HG03066 (cell line): ENCODE results near the gene SLC25A38.
A peak's percentile ranks its signal among the peaks of the same experiment; 100 is the strongest.
"Not testable (repeated sequence)": the region's sequence is repeated elsewhere in the genome, so short reads cannot be mapped to it uniquely, and the experiment has no call there.

Source experiments
- ATAC-seq: cut with Tn5 transposase; IDR thresholded peaks from one replicate; pipeline ENCODE4 v1.9.1; 2021; ENCODE audit warnings: low read depth; ENCODE audit not compliant: unreplicated experiment

The SLC25A38 gene

GRCh38 chr3:39406368-39407258 is 23.4 kb downstream of the SLC25A38 start, which contains the start of gene RPSA:
Gene RPSA, plus strand, starts transcription at chr3:39406720. Its CDS starts 934 bp downstream, at chr3:39407654.
- peak; percentile 89 for ATAC-seq

DNA sequence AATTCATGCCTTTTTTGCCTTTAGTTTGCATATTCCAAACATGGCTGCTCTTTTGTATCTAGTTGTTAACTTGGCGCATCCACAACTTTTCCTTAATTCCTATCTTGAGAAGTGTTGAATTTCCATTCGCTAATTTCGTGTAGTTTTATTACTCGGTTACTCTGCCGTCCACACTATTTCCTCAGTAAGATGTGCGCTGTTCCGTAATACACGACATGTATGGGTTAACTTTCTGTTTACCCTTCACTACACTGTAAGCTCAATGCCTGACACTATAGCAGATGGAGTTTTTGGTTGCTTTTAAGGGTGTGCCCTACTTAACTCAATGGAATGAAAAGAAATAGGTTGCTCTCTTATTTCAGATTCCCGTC is 24.1 kb downstream of the SLC25A38 start:
- no peak for ATAC-seq

- no peak for ATAC-seq
Observed at GRCh38 chr3:39407773-39408492, 24.8 kb downstream of the SLC25A38 start.

DNA sequence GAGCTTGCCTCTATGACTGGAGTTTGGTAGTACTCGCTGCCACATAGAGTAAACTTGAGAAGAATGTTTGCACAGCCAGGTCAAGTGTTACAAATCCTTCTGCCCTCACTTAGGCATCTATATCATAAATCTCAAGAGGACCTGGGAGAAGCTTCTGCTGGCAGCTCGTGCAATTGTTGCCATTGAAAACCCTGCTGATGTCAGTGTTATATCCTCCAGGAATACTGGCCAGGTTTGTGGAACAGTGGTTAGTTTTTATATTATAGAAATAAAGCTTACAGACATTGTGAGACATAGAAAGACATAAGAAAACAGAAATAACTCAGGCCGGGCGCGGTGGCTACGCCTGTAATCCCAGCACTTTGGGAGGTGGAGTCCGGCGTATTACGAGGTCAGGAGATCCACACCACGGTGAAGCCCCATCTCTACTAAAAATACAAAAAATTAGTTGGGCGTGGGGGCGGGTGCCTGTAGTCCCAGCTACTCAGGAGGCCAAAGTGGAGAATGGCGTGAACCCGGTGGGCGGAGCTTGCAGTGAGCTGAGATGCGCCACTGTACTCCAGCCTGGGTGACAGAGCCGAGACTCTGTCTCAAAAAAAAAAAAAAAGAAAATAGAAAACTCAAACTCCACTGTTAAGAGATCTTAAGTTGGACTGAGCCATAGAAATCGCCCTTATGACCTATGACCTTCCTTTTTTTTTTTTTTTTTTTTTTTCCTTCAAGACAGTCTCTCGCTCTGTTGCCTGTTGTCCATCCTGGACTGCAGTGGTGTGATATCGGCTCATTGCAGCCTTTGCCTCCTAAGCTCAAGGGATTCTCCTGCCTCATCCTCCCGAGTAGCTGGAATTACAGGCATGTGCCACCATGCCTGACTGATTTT is 25.6 kb downstream of the SLC25A38 start:
- no peak for ATAC-seq

DNA sequence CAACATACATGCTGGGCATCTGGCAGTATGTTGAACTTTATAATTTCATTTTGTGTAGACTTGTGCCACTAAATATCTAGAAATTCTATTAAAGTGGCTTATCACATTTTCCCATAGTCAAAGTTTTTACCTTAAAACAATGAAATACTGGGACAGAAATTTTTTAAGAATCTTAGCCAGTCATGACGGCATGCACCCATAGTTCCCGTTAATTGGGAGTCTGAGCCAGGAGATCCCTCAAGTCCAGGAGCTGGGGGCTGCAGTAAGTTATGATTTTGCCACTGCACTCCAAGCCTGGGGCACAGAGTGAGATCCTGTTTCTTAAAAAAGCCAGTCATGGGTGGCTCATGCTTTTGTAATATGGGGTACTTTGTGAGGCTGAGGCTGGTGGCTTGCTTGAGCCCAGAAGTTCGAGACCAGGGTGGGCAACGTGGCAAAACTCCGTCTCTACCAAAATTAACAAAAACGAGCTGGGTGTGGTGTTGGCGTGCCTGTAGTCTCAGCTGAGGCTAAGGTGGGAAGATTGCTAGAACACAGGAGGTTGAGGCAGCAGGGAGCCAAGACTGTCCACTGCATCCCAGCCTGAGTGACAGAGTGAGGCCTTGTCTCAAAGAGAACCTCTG is 26.5 kb downstream of the SLC25A38 start:
- ATAC-seq = no peak

GRCh38 chr3:39410893-39411292 is 27.7 kb downstream of the SLC25A38 start:
- ATAC-seq = no peak

GRCh38 chr3:39412668-39413260 is 29.6 kb downstream of the SLC25A38 start:
- no peak for ATAC-seq

GRCh38 chr3:39413691-39414420 is 30.7 kb downstream of the SLC25A38 start:
- ATAC-seq = no peak

DNA sequence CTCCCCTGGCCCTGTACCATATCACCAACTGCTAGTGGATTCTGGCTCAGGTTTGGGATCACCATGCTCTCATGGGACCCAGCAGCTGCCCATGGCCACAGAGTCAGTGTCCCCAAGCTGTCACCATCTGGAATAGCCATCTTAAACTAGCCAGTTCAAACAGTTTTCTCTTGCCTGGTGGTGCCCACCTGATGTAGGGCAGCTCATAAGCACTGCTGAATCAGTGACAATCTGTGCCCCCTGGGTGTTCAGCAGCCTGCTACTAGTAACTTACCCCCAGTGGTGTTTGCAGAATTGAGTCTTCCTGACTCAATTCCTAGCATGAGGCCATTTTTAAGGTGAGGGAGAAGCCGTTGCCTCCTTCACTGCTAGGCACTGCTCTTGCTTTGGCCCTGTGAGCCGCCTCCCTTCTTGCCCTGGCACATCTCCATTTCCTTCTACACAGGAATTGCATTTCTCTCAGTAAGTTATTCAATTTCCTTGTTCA is 31.3 kb downstream of the SLC25A38 start:
- ATAC-seq = no peak

GRCh38 chr3:39415302-39415701 is 32.1 kb downstream of the SLC25A38 start:
- not testable (repeated sequence) for ATAC-seq

GRCh38 chr3:39415983-39416382 is 32.8 kb downstream of the SLC25A38 start:
- no peak for ATAC-seq

DNA sequence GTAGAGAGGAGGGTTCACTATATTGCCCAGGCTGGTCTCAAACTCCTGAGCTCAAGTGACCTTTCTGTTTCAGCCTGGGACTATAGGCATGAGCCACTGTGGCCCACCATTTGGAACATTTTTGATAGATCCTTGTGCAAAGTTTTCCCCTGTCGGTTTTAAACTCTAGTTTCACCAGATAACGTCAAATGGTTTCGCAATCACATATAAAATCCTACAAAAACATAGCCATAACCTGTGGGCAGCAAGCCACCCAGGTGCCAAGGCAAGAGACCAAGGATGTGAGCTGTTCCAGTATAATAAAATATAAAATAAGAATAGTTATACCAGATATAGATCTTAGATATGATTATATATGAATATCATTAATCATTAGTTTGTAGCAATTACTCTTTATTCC is 33.8 kb downstream of the SLC25A38 start:
- ATAC-seq = not testable (repeated sequence)

DNA sequence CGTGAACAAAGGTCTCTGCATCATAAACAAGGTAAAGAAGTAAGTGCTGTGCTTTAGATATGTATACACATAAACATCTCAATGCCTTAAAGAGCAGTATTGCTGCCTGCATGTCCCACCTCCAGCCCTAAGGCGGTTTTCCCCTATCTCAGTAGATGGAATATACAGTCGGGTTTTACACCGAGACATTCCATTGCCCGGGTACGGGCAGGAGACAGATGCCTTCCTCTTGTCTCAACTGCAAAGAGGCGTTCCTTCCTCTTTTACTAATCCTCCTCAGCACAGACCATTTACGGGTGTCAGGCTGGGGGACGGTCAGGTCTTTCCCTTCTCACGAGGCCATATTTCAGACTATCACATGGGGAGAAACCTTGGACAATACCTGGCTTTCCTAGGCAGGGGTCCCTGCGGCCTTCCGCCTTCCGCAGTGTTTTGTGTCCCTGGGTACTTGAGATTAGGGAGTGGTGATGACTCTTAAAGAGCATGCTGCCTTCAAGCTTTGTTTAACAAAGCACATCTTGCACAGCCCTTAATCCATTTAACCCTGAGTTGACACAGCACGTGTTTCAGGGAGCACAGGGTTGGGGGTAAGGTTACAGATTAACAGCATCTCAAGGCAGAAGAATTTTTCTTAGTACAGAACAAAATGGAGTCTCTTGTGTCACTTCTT is 35.5 kb downstream of the SLC25A38 start:
- not testable (repeated sequence) for ATAC-seq

DNA sequence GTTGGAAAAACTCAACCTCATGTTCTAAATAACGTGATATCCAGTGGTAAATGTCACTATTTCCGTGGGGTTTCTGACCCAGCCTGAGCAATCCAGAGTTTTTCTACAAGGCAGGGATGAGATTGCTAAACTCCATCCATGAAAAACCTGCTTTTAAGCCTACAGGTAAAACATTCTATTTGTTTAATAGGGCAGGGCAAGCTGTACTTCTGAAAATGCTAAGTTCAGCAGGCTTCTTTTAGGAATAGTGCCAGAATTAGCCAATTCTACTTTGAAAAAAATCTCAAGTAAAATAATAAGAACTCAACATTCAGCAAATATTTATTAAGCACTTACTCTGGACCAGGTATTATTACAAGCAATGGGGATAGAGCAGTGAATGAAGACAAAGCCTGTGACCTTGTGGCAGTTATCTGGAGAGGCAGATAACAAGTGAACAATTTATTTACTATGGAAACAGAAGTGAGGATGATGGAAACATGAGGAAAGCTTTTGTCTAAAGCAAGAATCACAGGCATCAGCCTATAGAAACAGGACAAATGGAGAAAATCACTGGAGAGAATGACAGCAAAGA is 36.7 kb downstream of the SLC25A38 start:
- no peak for ATAC-seq

DNA sequence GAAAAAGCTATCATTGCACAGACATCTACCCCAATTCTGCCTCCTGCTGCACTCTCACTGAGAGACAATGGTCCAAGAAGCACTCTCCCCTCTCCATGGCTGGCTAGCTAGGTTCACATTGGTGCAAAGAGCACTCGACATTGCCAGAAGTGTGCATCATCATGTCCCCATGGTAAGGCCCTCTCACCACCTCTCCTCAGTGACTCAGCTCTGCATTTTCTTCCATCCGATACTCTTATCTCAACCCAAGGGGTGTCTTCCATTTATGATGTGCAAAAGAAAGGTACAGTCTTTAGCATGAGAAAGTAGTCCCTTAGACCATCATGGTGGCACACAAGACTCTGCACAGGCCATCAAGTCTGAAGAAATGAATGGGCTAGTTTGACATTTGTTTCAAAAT is 37.4 kb downstream of the SLC25A38 start:
- no peak for ATAC-seq

DNA sequence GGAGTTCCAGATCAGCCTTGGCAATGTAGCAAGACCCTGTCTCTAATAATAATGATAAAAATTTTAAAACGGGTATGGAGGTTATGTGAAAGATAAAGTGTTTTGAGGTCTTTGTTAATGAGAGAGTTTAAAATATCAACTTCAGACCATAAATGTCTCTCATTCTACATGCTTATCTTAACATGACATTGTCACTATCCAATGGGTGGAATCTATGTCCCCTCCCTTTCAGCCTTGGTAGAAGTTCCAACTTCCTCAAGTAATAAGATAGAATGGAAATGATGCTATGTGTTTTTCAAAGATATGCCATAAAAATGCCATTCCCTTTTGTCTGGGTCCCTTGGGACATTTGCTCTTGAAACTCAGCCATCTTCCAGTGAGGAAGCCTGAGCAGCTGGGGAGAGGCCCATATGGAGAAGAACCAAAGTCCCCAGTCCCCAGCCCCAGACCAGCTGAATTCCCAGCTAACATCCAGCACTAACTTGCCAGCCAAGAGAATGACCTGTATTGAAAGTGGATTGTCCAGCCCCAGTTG is 40.3 kb downstream of the SLC25A38 start:
- ATAC-seq = no peak

- no peak for ATAC-seq
Observed at GRCh38 chr3:39426312-39426711, 43.1 kb downstream of the SLC25A38 start.

DNA sequence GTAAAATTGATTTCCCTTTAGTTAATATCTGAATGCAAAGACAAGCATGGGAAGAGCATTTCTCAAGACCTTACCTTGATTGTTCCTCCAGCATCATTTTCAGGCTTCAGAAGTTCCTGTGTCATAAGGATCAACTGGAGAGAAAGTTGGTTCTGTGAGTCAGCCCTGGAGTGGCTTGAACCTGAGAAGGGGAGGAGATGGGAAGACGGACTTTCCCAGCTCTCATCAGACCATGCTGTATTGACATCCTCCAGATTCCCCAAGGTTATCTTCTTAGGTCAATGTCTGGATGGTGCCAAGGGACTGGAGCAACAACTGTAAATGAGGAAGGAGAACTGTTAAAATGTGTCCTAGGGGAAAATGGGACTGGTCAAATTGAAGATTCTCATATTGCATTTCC is 44.3 kb downstream of the SLC25A38 start:
- no peak for ATAC-seq
